Muscle of leg (tissue), 11 donors: ENCODE results near the gene SPINK8. TPM values are rescaled to one million over a fixed set of nuclear protein-coding genes. Genes with fewer than 3 reads are reported as not detected.
A peak's percentile ranks its signal among the peaks of the same experiment; 100 is the strongest.

Experiments
- DNase-seq: peaks from one replicate; pipeline ENCODE4 v3.0.0; 2013
- H3K27ac ChIP-seq: one replicate; pipeline ENCODE4 v1.5.1; 2013; ENCODE audit warnings: mild to moderate bottlenecking, low read length, control low read depth
- H3K27me3 ChIP-seq: one replicate; pipeline ENCODE4 v1.6.1; 2013; ENCODE audit warnings: low read length; ENCODE audit not compliant: control insufficient read depth, insufficient read depth
- H3K36me3 ChIP-seq: one replicate; pipeline ENCODE4 v1.6.1; 2013; ENCODE audit warnings: low read length; ENCODE audit not compliant: control insufficient read depth, insufficient read depth
- H3K4me1 ChIP-seq: one replicate; pipeline ENCODE4 v1.6.1; 2013; ENCODE audit warnings: low read length; ENCODE audit not compliant: control insufficient read depth, insufficient read depth
- H3K4me3 ChIP-seq: one replicate; pipeline ENCODE4 v1.5.1; 2013; ENCODE audit warnings: low read length, control low read depth
- H3K9me3 ChIP-seq: replicated peaks from 2 replicates; pipeline ENCODE4 v1.6.1; 2013; ENCODE audit warnings: low read depth, low read length; ENCODE audit not compliant: control insufficient read depth
- WGBS: methylation state at CpG from one replicate; pipeline ENCODE4 v1.1.5; 2013; ENCODE audit warnings: missing lambda C conversion rate; ENCODE audit not compliant: insufficient coverage; 5-methylcytosine and 5-hydroxymethylcytosine counted together
- polyA plus RNA-seq, 8 donors: library from polyadenylated mRNA; unstranded; fragments of 120-200 nt; gene quantifications; one replicate each; pipeline versions ENCODE4 v1.2.1 to v1.2.3, GENCODE V29; 2013; ENCODE audit warnings: inconsistent platforms in 1 of 8, low replicate concordance in 1 of 8; ENCODE audit not compliant: insufficient read length in 8 of 8, insufficient read depth in 1 of 8
- total RNA-seq: library from RNA; stranded (reverse); fragments of 120-200 nt; gene quantifications from one replicate; pipeline ENCODE4 v1.2.4, GENCODE V29; 2013

SPINK8 gene
- total and polyA plus RNA-seq, 9 donors, result 0.49 TPM; not detected in 8

GRCh38 chr3:48268936-48269561 is 64.4 kb downstream of the SPINK8 start:
- H3K27ac ChIP-seq, result no peak overlapping the region
- no peak overlapping the region for H3K4me3 ChIP-seq
- H3K4me1 ChIP-seq, result no peaks in the 10 kb centered on the region
- H3K9me3 ChIP-seq, result no peaks in the 10 kb centered on the region
- DNase-seq, result peak; percentile 50
- WGBS, result 31% methylated on average over 8 of the region's 23 CpGs
- H3K27me3 ChIP-seq, result no peaks in the 10 kb centered on the region
- H3K36me3 ChIP-seq, result peaks cover 15% of the 10 kb centered on the region

GRCh38 chr3:48268381-48268935 is 65.0 kb downstream of the SPINK8 start:
- no CpG with 5 or more reads among the region's 13 CpGs for WGBS
- H3K4me3 ChIP-seq, result no peak overlapping the region
- H3K27me3 ChIP-seq, result no peaks in the 10 kb centered on the region
- no peaks in the 10 kb centered on the region for H3K4me1 ChIP-seq
- DNase-seq, result peak; percentile 30
- H3K27ac ChIP-seq, result no peak overlapping the region
- no peaks in the 10 kb centered on the region for H3K9me3 ChIP-seq
- H3K36me3 ChIP-seq, result peaks cover 17% of the 10 kb centered on the region

GRCh38 chr3:48267782-48268181 is 65.7 kb downstream of the SPINK8 start:
- no peaks in the 10 kb centered on the region for H3K9me3 ChIP-seq
- H3K4me3 ChIP-seq, result no peak overlapping the region
- no peaks in the 10 kb centered on the region for H3K4me1 ChIP-seq
- DNase-seq, result no peak
- H3K27me3 ChIP-seq, result no peaks in the 10 kb centered on the region
- no peak overlapping the region for H3K27ac ChIP-seq
- WGBS, result 67% methylated on average over 1 of the region's 2 CpGs
- H3K36me3 ChIP-seq, result peaks cover 17% of the 10 kb centered on the region

GRCh38 chr3:48258530-48258929 is 74.9 kb downstream of the SPINK8 start:
- H3K36me3 ChIP-seq, result no peaks in the 10 kb centered on the region
- WGBS, result no CpG with 5 or more reads among the region's 1 CpG

More at GRCh38 chr3:48258530-48258929, 74.9 kb downstream of the SPINK8 start:
- Histone ChIP-seq H3K4me3 (no peak overlapping the region), H3K9me3 (no peaks in the 10 kb centered on the region), H3K27ac (no peak overlapping the region), H3K27me3 (no peaks in the 10 kb centered on the region), H3K4me1 (no peaks in the 10 kb centered on the region)
- DNase-seq, result no peak

Other genes starting within 250 kb of the SPINK8 start
- gene CDC25A, start 145.2 kb downstream of the SPINK8 start, total RNA-seq, result 3.8 TPM
- gene CDC25A, start 145.2 kb downstream of the SPINK8 start, polyA plus RNA-seq, result 1 to 10 TPM; 4.2 to 6.2 (median 5.2) TPM
- 0.49 TPM for gene CAMP, start 110.2 kb downstream of the SPINK8 start, total RNA-seq
- 1 to 10 TPM in 7 of 8 donors, under 1 TPM in 1; 0.71 to 2.3 (median 1.8) TPM for gene CAMP, start 110.2 kb downstream of the SPINK8 start, polyA plus RNA-seq
- 5.7 TPM for gene ZNF589, start 92.6 kb downstream of the SPINK8 start, total RNA-seq
- gene ZNF589, start 92.6 kb downstream of the SPINK8 start, polyA plus RNA-seq, result 10 to 100 TPM in 1 of 8 donors, 1 to 10 TPM in 7; 5.5 to 10.3 (median 8.2) TPM
- 26.2 TPM for gene NME6, start 32.3 kb downstream of the SPINK8 start, total RNA-seq
- gene NME6, start 32.3 kb downstream of the SPINK8 start, polyA plus RNA-seq, result 10 to 100 TPM; 19.0 to 24.8 (median 22.0) TPM
- gene FBXW12, start 38.6 kb upstream of the SPINK8 start, total RNA-seq, result 0.09 TPM
- under 1 TPM in 6 of 8 donors, not detected in 2; 0.05 to 0.30 (median 0.18) TPM for gene FBXW12, start 38.6 kb upstream of the SPINK8 start, polyA plus RNA-seq
- gene PLXNB1, start 96.4 kb upstream of the SPINK8 start, total RNA-seq, result 11.3 TPM
- 10 to 100 TPM; 11.1 to 33.4 (median 21.6) TPM for gene PLXNB1, start 96.4 kb upstream of the SPINK8 start, polyA plus RNA-seq
- 12.6 TPM for gene CCDC51, start 106.5 kb upstream of the SPINK8 start, total RNA-seq
- 10 to 100 TPM; 11.2 to 17.9 (median 13.3) TPM for gene CCDC51, start 106.5 kb upstream of the SPINK8 start, polyA plus RNA-seq
- 391 TPM for gene TMA7, start 106.6 kb upstream of the SPINK8 start, total RNA-seq
- 100 to 1,000 TPM; 170 to 268 (median 207) TPM for gene TMA7, start 106.6 kb upstream of the SPINK8 start, polyA plus RNA-seq
- gene ATRIP, start 113.1 kb upstream of the SPINK8 start, total RNA-seq, result 6.5 TPM
- gene ATRIP, start 113.1 kb upstream of the SPINK8 start, polyA plus RNA-seq, result 1 to 10 TPM; 7.1 to 9.6 (median 7.8) TPM
- 55.1 TPM for gene SHISA5, start 170.5 kb upstream of the SPINK8 start, total RNA-seq
- 10 to 100 TPM; 60.9 to 91.3 (median 74.6) TPM for gene SHISA5, start 170.5 kb upstream of the SPINK8 start, polyA plus RNA-seq
- gene PFKFB4, start 223.1 kb upstream of the SPINK8 start, total RNA-seq, result 5.5 TPM
- 1 to 10 TPM; 3.7 to 5.9 (median 4.7) TPM for gene PFKFB4, start 223.1 kb upstream of the SPINK8 start, polyA plus RNA-seq
- gene UCN2, start 230.1 kb upstream of the SPINK8 start, total RNA-seq, result not detected
- under 1 TPM in 5 of 8 donors, not detected in 3; 0.08 to 0.95 (median 0.09) TPM for gene UCN2, start 230.1 kb upstream of the SPINK8 start, polyA plus RNA-seq